BLaER1 treated with 17β-estradiol and CSF1 and Interleukin-3, amounts not matched to agents 10 nM and 100 nM (cell line): ENCODE measurements around the gene TXK.
A peak's percentile ranks its signal among the peaks of the same experiment; 100 is the strongest.

ENCODE experiments used
- H3K27ac ChIP-seq, 11 experiments: shearing (Covaris generic); formaldehyde crosslinking; 2 replicates each; pipeline ENCODE4 v1.8.1; 2022
- H3K27me3 ChIP-seq, 11 experiments: shearing (Covaris generic); formaldehyde crosslinking; 2 replicates each; pipeline ENCODE4 v1.8.1; 2022
- H3K36me3 ChIP-seq, 11 experiments: shearing (Covaris generic); formaldehyde crosslinking; 2 replicates each; pipeline ENCODE4 v1.8.1; 2022
- H3K4me1 ChIP-seq, 10 experiments: shearing (Covaris generic); formaldehyde crosslinking; 2 replicates each; pipeline ENCODE4 v1.8.1; 2022
- H3K4me2 ChIP-seq, 11 experiments: shearing (Covaris generic); formaldehyde crosslinking; 2 replicates each; pipeline ENCODE4 v1.8.1; 2022
- H3K4me3 ChIP-seq, 10 experiments: shearing (Covaris generic); formaldehyde crosslinking; 2 replicates each; pipeline ENCODE4 v1.8.1; 2022
- H3K9ac ChIP-seq, 11 experiments: shearing (Covaris generic); formaldehyde crosslinking; 2 replicates each; pipeline ENCODE4 v1.8.1; 2022
- H3K9me3 ChIP-seq, 11 experiments: shearing (Covaris generic); formaldehyde crosslinking; replicated peaks in 1 of 11; 2 replicates each; pipeline ENCODE4 v1.8.1; 2022
- H4K20me1 ChIP-seq, 11 experiments: shearing (Covaris generic); formaldehyde crosslinking; 2 replicates each; pipeline ENCODE4 v1.8.1; 2022
- Cebpa-rat ChIP-seq, 11 experiments: shearing (Covaris generic); IDR thresholded peaks; 2 replicates each; pipeline ENCODE4 v1.8.1; 2022

The TXK gene

GRCh38 chr4:48032721-48033120 lies 101.3 kb downstream of the TXK start:
- no peak overlapping the region for H3K4me2 ChIP-seq
- H3K4me3 ChIP-seq, result no peak overlapping the region
- H4K20me1 ChIP-seq, result no peaks in the 10 kb centered on the region
- peaks cover 12 to 26% (median 17%) of the 10 kb centered on the region in 10 experiments for H3K4me1 ChIP-seq
- H3K27me3 ChIP-seq, result no peaks in the 10 kb centered on the region
- H3K9me3 ChIP-seq, result peaks cover 0 to 5% (median 0%) of the 10 kb centered on the region in 11 experiments; a peak in 1 of 22 replicates
- H3K27ac ChIP-seq, result no peak overlapping the region
- H3K36me3 ChIP-seq, result no peaks in the 10 kb centered on the region
- TF ChIP-seq Cebpa-rat (IDR thresholded peaks at IDR 0.05), result no peak
- H3K9ac ChIP-seq, result no peak overlapping the region

DNA sequence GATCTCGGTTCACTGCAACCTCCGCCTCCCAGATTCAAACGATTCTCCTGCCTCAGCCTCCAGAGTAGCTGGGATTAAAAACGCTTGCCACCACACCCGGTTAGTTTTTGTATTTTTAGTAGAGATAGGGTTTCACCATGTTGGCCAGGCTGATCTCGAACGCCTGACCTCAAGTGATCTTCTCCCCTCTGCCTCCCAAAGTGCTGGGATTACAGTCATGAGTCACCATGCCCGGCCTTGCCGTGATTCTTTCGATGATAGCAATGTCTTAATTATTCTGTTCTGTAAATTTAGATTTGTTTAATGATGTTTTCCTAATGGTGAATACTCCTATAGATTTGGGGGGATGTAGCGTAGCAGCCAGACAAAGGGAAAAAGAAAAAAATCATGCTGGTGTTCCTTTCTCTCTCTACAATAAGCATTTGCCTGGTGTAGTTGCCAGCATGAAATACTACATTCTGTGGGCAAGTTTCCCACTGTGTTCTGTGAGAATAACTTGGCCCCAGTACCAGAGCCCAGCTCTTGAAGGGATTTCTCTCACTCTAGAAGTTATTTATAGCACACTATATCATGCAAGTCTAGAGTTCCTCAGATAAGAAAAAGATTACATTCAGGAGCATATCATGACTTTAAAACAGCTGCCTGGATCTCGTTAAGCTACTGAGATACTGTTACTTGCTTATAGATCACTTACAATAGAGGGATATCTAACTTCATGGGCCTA lies 102.1 kb downstream of the TXK start:
- H3K9me3 ChIP-seq, result peaks cover 0 to 5% (median 0%) of the 10 kb centered on the region in 11 experiments; a peak in 1 of 22 replicates
- TF ChIP-seq Cebpa-rat (IDR thresholded peaks at IDR 0.05), result no peak
- no peaks in the 10 kb centered on the region for H4K20me1 ChIP-seq
- no peak overlapping the region for H3K4me3 ChIP-seq
- H3K27ac ChIP-seq, result no peak overlapping the region
- H3K4me2 ChIP-seq, result no peak overlapping the region
- no peaks in the 10 kb centered on the region for H3K27me3 ChIP-seq
- no peaks in the 10 kb centered on the region for H3K36me3 ChIP-seq
- no peak overlapping the region for H3K9ac ChIP-seq
- H3K4me1 ChIP-seq, result peaks cover 7 to 19% (median 11%) of the 10 kb centered on the region in 10 experiments

GRCh38 chr4:48030470-48030869 lies 103.6 kb downstream of the TXK start:
- Histone ChIP-seq H3K4me2 (no peak overlapping the region), H3K27me3 (no peaks in the 10 kb centered on the region), H3K27ac (no peak overlapping the region), H3K4me3 (no peak overlapping the region), H3K36me3 (no peaks in the 10 kb centered on the region), H3K9ac (no peak overlapping the region), H3K9me3 (peaks cover 0 to 5% (median 0%) of the 10 kb centered on the region in 11 experiments; a peak in 1 of 22 replicates), H3K4me1 (peaks cover 0 to 7% (median 0%) of the 10 kb centered on the region in 10 experiments; a peak in 2 of 20 replicates), H4K20me1 (no peaks in the 10 kb centered on the region)
- no peak for TF ChIP-seq Cebpa-rat (IDR thresholded peaks at IDR 0.05)

DNA sequence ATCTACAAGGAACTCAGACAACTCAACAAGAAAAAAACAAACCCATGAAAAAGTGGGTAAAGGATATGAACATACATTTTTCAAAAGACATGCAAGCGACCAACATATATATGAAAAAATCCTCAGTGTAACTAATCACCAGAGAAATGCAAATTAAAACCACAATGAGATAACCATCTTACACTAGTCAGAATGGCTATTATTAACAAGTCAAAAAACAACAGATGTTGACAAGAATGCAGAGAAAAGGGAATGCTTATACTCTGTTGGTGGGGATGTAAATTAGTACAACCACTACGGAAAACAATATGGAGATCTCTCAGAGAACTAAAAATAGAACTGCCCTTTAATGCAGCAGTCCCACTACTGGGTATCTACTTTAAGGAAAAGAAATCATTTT lies 105.4 kb downstream of the TXK start:
- no peak for TF ChIP-seq Cebpa-rat (IDR thresholded peaks at IDR 0.05)
- Histone ChIP-seq H3K9ac (no peak overlapping the region), H3K27me3 (no peaks in the 10 kb centered on the region), H3K4me2 (peak overlapping the region in 2 of 11 experiments; percentile 4 to 21; a peak in 2 of 22 replicates), H3K9me3 (peaks cover 0 to 5% (median 0%) of the 10 kb centered on the region in 11 experiments; a peak in 1 of 22 replicates), H3K4me3 (no peak overlapping the region), H3K36me3 (no peaks in the 10 kb centered on the region), H4K20me1 (no peaks in the 10 kb centered on the region), H3K4me1 (peaks cover 0 to 7% (median 0%) of the 10 kb centered on the region in 10 experiments; a peak in 1 of 20 replicates), H3K27ac (no peak overlapping the region)

DNA sequence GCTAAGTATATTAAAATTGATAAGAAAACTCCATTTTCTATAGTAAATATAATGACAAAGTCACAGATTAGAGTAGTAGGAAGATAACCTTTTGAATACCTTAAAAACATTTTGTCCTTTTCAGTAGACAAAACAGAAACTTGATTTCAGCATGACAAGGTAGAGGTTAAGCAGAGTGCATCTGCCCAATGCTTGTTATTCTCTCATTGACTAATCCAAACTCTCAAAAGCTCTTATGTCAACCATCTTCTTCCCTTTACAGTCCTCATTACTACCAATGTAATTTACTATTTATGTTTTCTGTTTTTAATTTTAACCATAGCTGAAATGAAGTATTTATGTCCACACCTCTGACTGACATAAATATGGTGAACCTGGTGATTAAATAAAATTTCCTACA lies 106.4 kb downstream of the TXK start:
- Histone ChIP-seq H3K4me2 (no peak overlapping the region), H3K9me3 (peaks cover 0 to 5% (median 0%) of the 10 kb centered on the region in 11 experiments; a peak in 1 of 22 replicates), H4K20me1 (no peaks in the 10 kb centered on the region), H3K27ac (no peak overlapping the region), H3K9ac (no peak overlapping the region), H3K4me1 (peaks cover 0 to 7% (median 0%) of the 10 kb centered on the region in 10 experiments; a peak in 1 of 20 replicates), H3K36me3 (no peaks in the 10 kb centered on the region), H3K4me3 (no peak overlapping the region), H3K27me3 (no peaks in the 10 kb centered on the region)
- no peak for TF ChIP-seq Cebpa-rat (IDR thresholded peaks at IDR 0.05)

- no peaks in the 10 kb centered on the region for H4K20me1 ChIP-seq
- no peak overlapping the region for H3K9ac ChIP-seq
- peaks cover 0 to 5% (median 0%) of the 10 kb centered on the region in 11 experiments; a peak in 1 of 22 replicates for H3K9me3 ChIP-seq
- H3K4me3 ChIP-seq, result no peak overlapping the region
- H3K4me1 ChIP-seq, result peaks cover 0 to 7% (median 0%) of the 10 kb centered on the region in 10 experiments; a peak in 1 of 20 replicates
- H3K27ac ChIP-seq, result no peak overlapping the region
- H3K4me2 ChIP-seq, result no peak overlapping the region
- no peaks in the 10 kb centered on the region for H3K27me3 ChIP-seq
- TF ChIP-seq Cebpa-rat (IDR thresholded peaks at IDR 0.05), result no peak
- H3K36me3 ChIP-seq, result no peaks in the 10 kb centered on the region
Measured at GRCh38 chr4:48025005-48025404, 109.0 kb downstream of the TXK start.

GRCh38 chr4:48024522-48024921 lies 109.5 kb downstream of the TXK start:
- TF ChIP-seq Cebpa-rat (IDR thresholded peaks at IDR 0.05), result no peak
- H3K27ac ChIP-seq, result no peak overlapping the region
- peaks cover 0 to 7% (median 0%) of the 10 kb centered on the region in 10 experiments; a peak in 1 of 20 replicates for H3K4me1 ChIP-seq
- no peaks in the 10 kb centered on the region for H3K27me3 ChIP-seq
- no peaks in the 10 kb centered on the region for H4K20me1 ChIP-seq
- peaks cover 0 to 5% (median 0%) of the 10 kb centered on the region in 11 experiments; a peak in 1 of 22 replicates for H3K9me3 ChIP-seq
- H3K4me3 ChIP-seq, result no peak overlapping the region
- H3K9ac ChIP-seq, result no peak overlapping the region
- no peaks in the 10 kb centered on the region for H3K36me3 ChIP-seq
- no peak overlapping the region for H3K4me2 ChIP-seq

- no peak for TF ChIP-seq Cebpa-rat (IDR thresholded peaks at IDR 0.05)
- no peak overlapping the region for H3K9ac ChIP-seq
Measured at GRCh38 chr4:48022192-48022799, 111.8 kb downstream of the TXK start.

GRCh38 chr4:48021100-48021499 lies 113.0 kb downstream of the TXK start:
- TF ChIP-seq Cebpa-rat (IDR thresholded peaks at IDR 0.05), result no peak
- Histone ChIP-seq H3K36me3 (no peaks in the 10 kb centered on the region), H3K9me3 (no peaks in the 10 kb centered on the region), H3K27ac (no peak overlapping the region), H4K20me1 (peaks cover 0 to 4% (median 0%) of the 10 kb centered on the region in 11 experiments; a peak in 1 of 22 replicates), H3K4me2 (no peak overlapping the region), H3K9ac (no peak overlapping the region), H3K4me3 (no peak overlapping the region), H3K4me1 (peaks cover 0 to 10% (median 7%) of the 10 kb centered on the region in 10 experiments; a peak in 9 of 20 replicates), H3K27me3 (peaks cover 7 to 24% (median 18%) of the 10 kb centered on the region in 11 experiments; a peak in 21 of 22 replicates)

More at GRCh38 chr4:48022192-48022799, 111.8 kb downstream of the TXK start:
- Histone ChIP-seq H3K27ac (no peak overlapping the region), H4K20me1 (peaks cover 0 to 4% (median 0%) of the 10 kb centered on the region in 11 experiments; a peak in 1 of 22 replicates), H3K4me3 (no peak overlapping the region), H3K9me3 (no peaks in the 10 kb centered on the region), H3K36me3 (no peaks in the 10 kb centered on the region), H3K27me3 (peaks cover 3 to 18% (median 12%) of the 10 kb centered on the region in 11 experiments; a peak in 21 of 22 replicates), H3K4me1 (peaks cover 0 to 3% (median 2%) of the 10 kb centered on the region in 10 experiments; a peak in 7 of 20 replicates), H3K4me2 (no peak overlapping the region)
